Brain microvascular endothelial cell (primary cell): ENCODE measurements around the gene CALHM3.
A peak's percentile ranks its signal among the peaks of the same experiment; 100 is the strongest.

Experiments
- DNase-seq: peaks from one replicate; pipeline ENCODE4 v3.0.0-alpha.2; 2020
- H3K27ac ChIP-seq: fragments of 250-450 bp; sonication (Bioruptor Pico); 2 replicates; pipeline ENCODE4 v1.5.1; 2020; ENCODE audit warnings: mild to moderate bottlenecking, moderate library complexity
- H3K27me3 ChIP-seq: fragments of 250-450 bp; sonication (Bioruptor Pico); replicated peaks from 2 replicates; pipeline ENCODE4 v1.5.1; 2020; ENCODE audit warnings: mild to moderate bottlenecking
- H3K36me3 ChIP-seq: fragments of 250-450 bp; sonication (Bioruptor Pico); replicated peaks from 2 replicates; pipeline ENCODE4 v1.5.1; 2020; ENCODE audit warnings: mild to moderate bottlenecking
- H3K4me3 ChIP-seq: 2 replicates; pipeline ENCODE4 v1.5.1; 2011; ENCODE audit warnings: low read depth, mild to moderate bottlenecking, control low read depth, low read length, moderate library complexity
- CTCF ChIP-seq: IDR thresholded peaks from 2 replicates; pipeline ENCODE4 v1.5.1; 2011; ENCODE audit warnings: low read depth, mild to moderate bottlenecking, moderate library complexity, low read length, control low read depth, inconsistent platforms; ENCODE audit errors: missing control alignments
- in situ Hi-C: cut with HindIII; loops from 2 replicates; pipeline ENCODE4 v1.10.0; 2017; ENCODE audit warnings: low sequenced_read_pairs, low pct_ligation_motif_present

CALHM3 gene

GRCh38 chr10:103497161-103497915, 18.3 kb upstream of the CALHM3 start:
- H3K27ac ChIP-seq, result no peak overlapping the region
- no peak for DNase-seq
- H3K36me3 ChIP-seq, result no peaks in the 10 kb centered on the region
- no peak for TF ChIP-seq CTCF
- in situ Hi-C loops, result no loop called here
- H3K27me3 ChIP-seq, result peaks cover 90% of the 10 kb centered on the region
- H3K4me3 ChIP-seq, result no peak overlapping the region

- Histone ChIP-seq H3K27ac (no peak overlapping the region), H3K27me3 (peaks cover 72% of the 10 kb centered on the region), H3K4me3 (no peak overlapping the region), H3K36me3 (no peaks in the 10 kb centered on the region)
- no peak for TF ChIP-seq CTCF
- DNase-seq, result no peak
- in situ Hi-C loops, result no loop called here
Observed at GRCh38 chr10:103495321-103495720, 16.3 kb upstream of the CALHM3 start.

- H3K4me3 ChIP-seq, result no peak overlapping the region
- no peak for DNase-seq
- H3K27ac ChIP-seq, result no peak overlapping the region
- H3K27me3 ChIP-seq, result peaks cover 61% of the 10 kb centered on the region
- H3K36me3 ChIP-seq, result no peaks in the 10 kb centered on the region
- in situ Hi-C loops, result loop anchor here (5.0 kb wide), 1 partner anchor 42 kb away; the partner anchor contains the start of gene CALHM2
- TF ChIP-seq CTCF, result no peak
Observed at GRCh38 chr10:103493916-103494877, 15.2 kb upstream of the CALHM3 start.

GRCh38 chr10:103493362-103493915, 14.4 kb upstream of the CALHM3 start, which contains the start of gene NEURL1:
Gene NEURL1, plus strand, starts transcription at chr10:103493705. Its CDS starts 683 bp downstream, at chr10:103494388.
- no peaks in the 10 kb centered on the region for H3K36me3 ChIP-seq
- TF ChIP-seq CTCF, result no peak
- peaks cover 53% of the 10 kb centered on the region for H3K27me3 ChIP-seq
- in situ Hi-C loops, result loop anchor here (5.0 kb wide), 1 partner anchor 41 kb away; the partner anchor contains the start of gene CALHM2
- DNase-seq, result no peak
- H3K27ac ChIP-seq, result no peak within 1 kb of the TSS
- peak within 1 kb of the TSS; percentile 32 for H3K4me3 ChIP-seq

GRCh38 chr10:103492655-103493261, 13.7 kb upstream of the CALHM3 start:
- TF ChIP-seq CTCF, result no peak
- H3K4me3 ChIP-seq, result no peak overlapping the region
- H3K27ac ChIP-seq, result no peak overlapping the region
- H3K36me3 ChIP-seq, result no peaks in the 10 kb centered on the region
- in situ Hi-C loops, result loop anchor here (5.0 kb wide), 1 partner anchor 40 kb away; the partner anchor contains the start of gene CALHM2
- DNase-seq, result no peak
- peaks cover 51% of the 10 kb centered on the region for H3K27me3 ChIP-seq
